ENCODE measurements around the gene DEFB132. TPM values are rescaled to one million over a fixed set of nuclear protein-coding genes. Genes with fewer than 3 reads are reported as not detected.

Gene DEFB132
- total RNA-seq, 1 donor from 2014 or later = not detected

- no peaks in the 10 kb centered on the region for H3K36me3 Mint-ChIP-seq (ENCODE audit: unreplicated experiment)
- H3K9me3 Mint-ChIP-seq (ENCODE audit: unreplicated experiment) = no peaks in the 10 kb centered on the region
- no peaks in the 10 kb centered on the region for H3K4me1 Mint-ChIP-seq (ENCODE audit: low read depth, unreplicated experiment)
- no peaks in the 10 kb centered on the region for H3K27me3 Mint-ChIP-seq (ENCODE audit: unreplicated experiment)
- DNase-seq = no peak
- H3K27ac Mint-ChIP-seq (ENCODE audit: unreplicated experiment) = no peak overlapping the region
- H3K4me3 Mint-ChIP-seq (ENCODE audit: unreplicated experiment) = no peak overlapping the region
- no peak for TF ChIP-seq CTCF (IDR thresholded peaks at IDR 0.05; ENCODE audit: partially characterized antibody, unreplicated experiment)
Measured at GRCh38 chr20:227439-228105, 30.0 kb upstream of the DEFB132 start.

GRCh38 chr20:235891-236290 is 21.6 kb upstream of the DEFB132 start:
- TF ChIP-seq CTCF (IDR thresholded peaks at IDR 0.05; ENCODE audit: partially characterized antibody, unreplicated experiment) = no peak
- Mint-ChIP-seq H3K27me3 (ENCODE audit: unreplicated experiment) (peaks cover 7% of the 10 kb centered on the region), H3K36me3 (ENCODE audit: unreplicated experiment) (no peaks in the 10 kb centered on the region), H3K4me3 (ENCODE audit: unreplicated experiment) (no peak overlapping the region), H3K27ac (ENCODE audit: unreplicated experiment) (no peak overlapping the region), H3K4me1 (ENCODE audit: low read depth, unreplicated experiment) (no peaks in the 10 kb centered on the region), H3K9me3 (ENCODE audit: unreplicated experiment) (no peaks in the 10 kb centered on the region)
- no peak for DNase-seq

GRCh38 chr20:237489-237888 is 20.0 kb upstream of the DEFB132 start:
- Mint-ChIP-seq H3K36me3 (ENCODE audit: unreplicated experiment) (no peaks in the 10 kb centered on the region), H3K9me3 (ENCODE audit: unreplicated experiment) (no peaks in the 10 kb centered on the region), H3K27me3 (ENCODE audit: unreplicated experiment) (peaks cover 7% of the 10 kb centered on the region), H3K4me1 (ENCODE audit: low read depth, unreplicated experiment) (no peaks in the 10 kb centered on the region), H3K27ac (ENCODE audit: unreplicated experiment) (no peak overlapping the region), H3K4me3 (ENCODE audit: unreplicated experiment) (no peak overlapping the region)
- DNase-seq = no peak
- no peak for TF ChIP-seq CTCF (IDR thresholded peaks at IDR 0.05; ENCODE audit: partially characterized antibody, unreplicated experiment)

DNA sequence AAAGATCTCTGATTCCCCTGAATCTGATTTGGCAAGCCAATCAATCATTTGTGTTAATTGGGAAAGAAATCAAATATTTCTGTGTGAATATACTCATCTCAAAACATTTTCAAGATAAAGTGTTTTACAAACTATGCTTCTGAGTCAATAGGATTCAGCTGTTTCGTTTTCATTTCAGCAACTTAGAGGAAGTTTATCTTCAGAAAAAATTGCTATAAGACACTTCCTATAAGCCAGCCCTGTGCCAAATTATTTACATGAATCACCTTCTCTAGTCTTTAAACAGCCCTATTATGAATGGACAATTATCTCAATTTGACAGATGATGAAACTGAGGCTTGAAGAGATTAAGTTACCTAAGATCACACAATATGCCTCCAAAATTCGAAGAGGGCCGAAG is 19.6 kb upstream of the DEFB132 start:
- TF ChIP-seq CTCF (IDR thresholded peaks at IDR 0.05; ENCODE audit: partially characterized antibody, unreplicated experiment) = no peak
- Mint-ChIP-seq H3K27me3 (ENCODE audit: unreplicated experiment) (peaks cover 7% of the 10 kb centered on the region), H3K9me3 (ENCODE audit: unreplicated experiment) (no peaks in the 10 kb centered on the region), H3K27ac (ENCODE audit: unreplicated experiment) (no peak overlapping the region), H3K36me3 (ENCODE audit: unreplicated experiment) (no peaks in the 10 kb centered on the region), H3K4me1 (ENCODE audit: low read depth, unreplicated experiment) (no peaks in the 10 kb centered on the region), H3K4me3 (ENCODE audit: unreplicated experiment) (no peak overlapping the region)
- no peak for DNase-seq

DNA sequence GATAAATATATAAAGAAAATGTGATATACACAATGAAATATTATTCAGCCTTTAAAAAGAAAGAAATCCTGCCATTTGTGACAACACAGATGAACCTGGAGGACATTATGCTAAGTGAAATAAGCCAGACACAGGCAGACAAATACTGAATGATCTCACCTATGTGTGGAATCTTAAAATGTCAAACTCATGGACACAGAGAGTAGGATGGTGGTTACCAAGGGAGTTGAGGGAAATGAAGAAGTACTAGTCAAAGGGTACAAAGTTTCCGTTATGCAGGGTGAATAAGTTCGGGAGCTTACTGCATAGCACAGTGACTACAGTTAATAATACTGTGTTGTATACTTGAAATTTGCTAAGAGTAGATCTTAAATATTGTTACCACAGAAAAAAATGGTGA is 14.6 kb upstream of the DEFB132 start:
- H3K27me3 Mint-ChIP-seq (ENCODE audit: unreplicated experiment) = peaks cover 8% of the 10 kb centered on the region
- H3K9me3 Mint-ChIP-seq (ENCODE audit: unreplicated experiment) = no peaks in the 10 kb centered on the region
- H3K4me1 Mint-ChIP-seq (ENCODE audit: low read depth, unreplicated experiment) = no peaks in the 10 kb centered on the region
- no peak overlapping the region for H3K4me3 Mint-ChIP-seq (ENCODE audit: unreplicated experiment)
- no peak for TF ChIP-seq CTCF (IDR thresholded peaks at IDR 0.05; ENCODE audit: partially characterized antibody, unreplicated experiment)
- H3K27ac Mint-ChIP-seq (ENCODE audit: unreplicated experiment) = no peak overlapping the region
- no peak for DNase-seq
- peaks cover 8% of the 10 kb centered on the region for H3K36me3 Mint-ChIP-seq (ENCODE audit: unreplicated experiment)

Data from glutamatergic neuron (in vitro differentiated cells).